Mesenteric fat pad (tissue), 1 donor: ENCODE data around the gene CAPN2. TPM values are rescaled to one million over a fixed set of nuclear protein-coding genes. Genes with fewer than 3 reads are reported as not detected.

Experiments
- DNase-seq: peaks from one replicate; pipeline ENCODE4 v3.0.0-alpha.2; 2020; ENCODE audit warnings: low spot score
- total RNA-seq: library from RNA; stranded (reverse); fragmentation: NEBNext Ultra II Directional; extraction: Animal tissue kit (Norgen Biotek cat#: 25700); gene quantifications from one replicate; pipeline ENCODE4 v1.2.1, GENCODE V29; 2021
- donor health status: DM: yes; HTN: yes; CAD: no.

Gene CAPN2
- total RNA-seq, 1 donor from 2014 or later: 190 TPM

DNA sequence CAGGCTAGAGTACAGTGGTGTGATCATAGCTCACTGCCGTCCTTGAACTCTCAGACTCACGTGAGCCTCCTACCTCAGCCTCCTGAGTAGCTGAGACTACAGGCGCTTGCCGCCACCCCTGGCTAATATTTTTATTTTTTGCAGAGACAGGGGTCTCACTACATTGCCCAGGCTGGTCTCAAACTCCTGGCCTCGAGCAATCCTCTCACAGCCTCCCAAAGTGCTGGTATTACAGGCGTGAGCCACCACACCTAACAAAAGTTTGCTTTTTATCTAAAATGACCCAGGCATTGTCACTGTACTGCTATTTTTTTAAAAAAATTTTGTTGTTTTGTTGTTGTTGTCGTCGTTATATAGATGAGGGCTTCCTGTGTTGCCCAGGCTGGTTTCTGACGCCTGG lies 46.4 kb downstream of the CAPN2 start:
- DNase-seq: no peak

DNA sequence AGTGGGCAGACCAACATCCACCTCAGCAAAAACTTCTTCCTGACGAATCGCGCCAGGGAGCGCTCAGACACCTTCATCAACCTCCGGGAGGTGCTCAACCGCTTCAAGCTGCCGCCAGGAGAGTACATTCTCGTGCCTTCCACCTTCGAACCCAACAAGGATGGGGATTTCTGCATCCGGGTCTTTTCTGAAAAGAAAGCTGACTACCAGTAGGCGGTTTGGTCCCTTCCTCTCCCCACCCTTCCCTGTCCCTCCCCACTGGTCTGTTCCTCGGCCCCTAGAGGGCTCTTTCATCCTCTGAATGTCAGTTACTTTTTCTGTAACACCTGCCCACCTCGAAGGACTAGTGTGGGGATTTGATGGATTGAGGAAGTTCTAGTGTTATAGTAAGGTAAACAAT lies 46.9 kb downstream of the CAPN2 start:
- DNase-seq: no peak

DNA sequence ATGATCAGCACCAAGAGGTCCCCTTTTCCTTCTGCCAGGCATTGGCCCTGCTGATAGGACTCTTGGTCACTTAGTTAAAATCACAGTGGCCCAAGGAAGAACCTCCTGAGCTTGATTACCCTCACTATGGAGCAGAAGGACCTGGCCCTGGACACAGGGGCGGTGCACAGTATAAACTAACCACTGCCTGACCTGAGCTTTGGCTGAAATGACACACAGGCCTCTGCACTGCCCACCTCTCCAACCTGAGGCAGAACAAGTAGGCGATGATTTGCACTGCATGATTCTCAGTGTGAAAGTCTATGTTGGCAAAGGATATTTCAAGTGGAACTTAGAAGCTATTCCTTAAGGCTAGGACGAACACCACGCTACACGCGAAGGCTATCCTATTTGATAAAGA lies 48.5 kb downstream of the CAPN2 start:
- DNase-seq: no peak

DNA sequence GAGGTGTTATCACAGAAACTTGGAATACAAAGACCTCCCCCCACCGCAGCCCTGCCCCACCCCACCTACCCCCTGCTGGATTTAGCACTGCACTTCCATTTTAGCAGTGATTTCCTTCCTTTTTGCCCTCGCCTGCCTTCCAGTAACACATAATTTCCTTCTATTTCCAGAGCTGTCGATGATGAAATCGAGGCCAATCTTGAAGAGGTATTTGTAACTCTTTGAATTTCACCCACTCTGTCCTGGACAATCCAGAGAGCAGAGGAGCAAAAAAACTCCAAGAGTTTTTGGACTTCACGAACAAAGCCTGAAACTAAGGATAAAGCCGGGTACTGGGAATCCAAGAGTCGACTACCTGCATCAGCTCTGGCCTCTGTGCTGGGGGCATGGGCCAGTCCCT lies 49.1 kb downstream of the CAPN2 start:
- DNase-seq: no peak

DNA sequence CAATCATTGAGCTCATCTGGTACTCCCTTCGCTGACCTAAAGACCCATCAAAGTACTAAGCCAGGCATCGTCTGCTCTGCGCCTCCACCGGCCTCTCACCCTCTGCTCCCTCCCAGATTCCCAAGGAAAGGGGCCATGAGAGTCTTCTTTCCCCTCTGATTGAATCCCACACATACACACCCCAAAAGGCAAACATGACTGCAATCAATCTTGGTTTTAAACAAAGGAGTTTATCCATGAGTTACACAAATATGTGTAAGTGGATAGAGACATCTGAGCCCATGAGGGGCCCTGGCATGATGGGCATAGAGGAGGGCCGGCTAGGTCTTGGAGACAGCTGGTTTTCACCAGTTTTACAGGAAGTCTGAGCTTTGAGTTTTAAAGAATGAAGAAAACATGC lies 50.9 kb downstream of the CAPN2 start:
- DNase-seq: no peak

DNA sequence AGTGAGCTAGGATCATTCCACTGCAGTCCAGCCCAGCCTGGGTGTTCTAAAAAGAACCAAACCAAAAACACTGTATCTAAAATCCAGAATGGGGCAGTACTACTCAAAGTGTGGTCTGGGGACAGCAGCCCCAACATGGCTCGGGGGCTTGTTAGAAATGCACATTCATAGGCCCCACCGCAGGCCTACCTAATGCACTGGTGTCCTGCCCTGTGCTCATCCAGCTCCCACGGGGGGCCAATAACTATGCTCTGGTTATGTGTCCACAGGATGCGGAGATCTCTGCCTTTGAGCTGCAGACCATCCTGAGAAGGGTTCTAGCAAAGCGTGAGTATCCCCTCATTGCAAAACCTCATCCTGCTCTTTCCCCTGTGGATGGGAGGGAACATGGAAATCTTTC lies 51.5 kb downstream of the CAPN2 start:
- DNase-seq: no peak

DNA sequence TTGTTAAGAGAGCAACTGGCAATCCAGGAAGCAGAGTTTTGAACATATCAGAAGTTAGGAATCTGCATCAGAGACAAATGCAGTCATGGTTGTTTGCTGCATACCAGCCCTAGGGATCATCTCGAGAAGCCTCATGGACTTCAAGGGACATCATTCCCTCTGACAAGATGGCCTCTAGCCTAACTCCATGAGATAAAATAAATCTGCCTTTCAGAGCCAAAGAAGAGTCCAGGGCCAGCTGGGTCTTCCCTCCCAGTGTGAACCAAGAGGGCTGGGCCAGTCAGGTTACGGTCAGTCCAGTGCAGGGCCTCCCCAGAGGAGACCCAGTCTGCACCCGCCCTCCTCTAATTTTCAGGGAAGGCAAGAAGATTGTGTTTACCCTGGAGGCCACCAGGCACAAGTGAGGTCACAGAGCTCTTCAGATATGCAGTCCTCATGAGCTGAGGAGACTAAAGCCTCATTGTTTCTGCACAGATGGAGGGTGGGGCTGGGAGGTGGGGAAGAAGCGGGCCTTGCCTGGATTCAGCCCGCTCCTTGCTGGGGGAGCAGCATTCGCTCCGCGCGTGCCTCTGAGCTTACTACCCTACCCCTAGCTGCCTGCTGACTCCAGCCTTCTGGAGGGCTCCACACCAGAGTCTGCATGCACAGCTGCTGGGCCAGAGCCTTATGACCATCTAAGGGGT lies 52.8 kb downstream of the CAPN2 start:
- peak; percentile 79 for DNase-seq

DNA sequence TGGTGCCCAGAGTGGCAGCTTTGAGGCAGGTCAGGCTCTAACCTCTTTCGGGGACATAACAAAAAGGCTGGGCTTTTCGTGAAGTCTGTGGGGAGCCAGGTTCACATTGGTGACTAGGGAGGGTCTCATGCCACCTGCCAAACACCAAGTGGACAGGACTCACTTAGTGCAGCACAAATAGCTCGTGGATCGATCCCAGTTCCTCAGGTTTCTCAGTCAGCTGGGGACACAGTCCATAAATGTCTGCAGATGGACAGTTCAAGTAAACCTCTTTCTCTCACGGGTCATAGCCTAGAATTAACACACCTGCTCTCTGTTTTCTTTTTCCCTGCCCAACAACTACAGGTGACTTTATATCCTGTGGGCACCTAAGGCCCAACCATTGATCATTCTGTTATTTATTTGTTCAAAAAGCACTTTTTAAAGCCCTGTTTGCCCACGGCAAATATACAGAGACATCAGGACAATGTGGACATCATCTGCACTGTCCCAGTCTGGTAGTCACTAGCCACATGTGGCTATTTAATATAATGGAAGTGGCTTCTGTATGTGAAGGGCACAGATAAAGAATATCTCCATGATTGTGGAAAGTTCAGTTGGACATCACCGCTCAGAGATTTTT lies 53.5 kb downstream of the CAPN2 start:
- DNase-seq: no peak

DNA sequence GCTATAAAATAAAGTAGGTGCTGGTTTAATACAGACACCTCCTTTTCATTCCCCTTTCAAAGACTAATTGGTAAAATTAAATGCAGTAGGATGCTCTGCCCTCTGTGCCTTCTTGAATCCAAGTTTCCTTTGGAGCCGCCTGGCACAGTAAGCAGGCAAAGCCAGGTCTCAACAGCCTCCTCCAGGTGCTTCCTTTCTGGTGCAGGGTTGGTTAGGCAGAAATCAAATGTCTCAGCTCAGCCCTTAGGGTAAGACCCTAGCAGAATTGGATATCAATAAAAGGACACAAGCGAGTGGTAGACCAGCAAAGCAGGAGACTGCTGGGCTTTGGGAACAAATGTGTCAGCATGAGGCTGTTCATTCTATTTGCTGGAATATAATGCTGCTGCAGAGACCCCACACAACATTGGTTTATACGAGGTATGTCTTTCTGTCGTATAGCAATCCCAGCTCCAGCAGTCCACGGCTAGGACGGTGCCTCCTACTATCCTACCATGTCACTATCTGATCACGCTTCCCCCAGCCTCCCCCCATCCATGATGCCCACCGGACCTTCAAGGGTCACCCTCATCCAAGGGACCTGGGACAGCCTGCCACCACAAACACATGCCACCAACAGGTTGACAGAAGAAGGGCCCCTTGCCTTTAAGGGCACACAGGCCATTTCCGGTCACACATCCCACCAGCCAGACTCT lies 58.4 kb downstream of the CAPN2 start:
- DNase-seq: no peak

DNA sequence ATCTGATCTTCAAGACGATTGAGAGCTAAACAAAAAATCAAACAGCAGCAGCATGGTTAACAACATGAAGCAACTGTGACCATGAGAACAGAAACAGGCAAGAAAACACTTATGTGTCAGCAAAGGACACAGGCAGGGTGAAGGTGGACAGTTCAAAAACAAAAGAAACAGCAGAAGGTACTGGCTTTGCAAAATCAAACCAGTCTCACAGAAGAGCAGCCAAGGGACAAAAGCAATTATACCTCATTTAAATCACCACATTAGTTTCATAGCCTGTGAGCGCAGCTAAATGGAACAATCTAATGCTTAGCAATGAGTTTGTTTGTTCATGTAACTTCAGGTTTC lies 59.1 kb downstream of the CAPN2 start:
- DNase-seq: no peak

DNA sequence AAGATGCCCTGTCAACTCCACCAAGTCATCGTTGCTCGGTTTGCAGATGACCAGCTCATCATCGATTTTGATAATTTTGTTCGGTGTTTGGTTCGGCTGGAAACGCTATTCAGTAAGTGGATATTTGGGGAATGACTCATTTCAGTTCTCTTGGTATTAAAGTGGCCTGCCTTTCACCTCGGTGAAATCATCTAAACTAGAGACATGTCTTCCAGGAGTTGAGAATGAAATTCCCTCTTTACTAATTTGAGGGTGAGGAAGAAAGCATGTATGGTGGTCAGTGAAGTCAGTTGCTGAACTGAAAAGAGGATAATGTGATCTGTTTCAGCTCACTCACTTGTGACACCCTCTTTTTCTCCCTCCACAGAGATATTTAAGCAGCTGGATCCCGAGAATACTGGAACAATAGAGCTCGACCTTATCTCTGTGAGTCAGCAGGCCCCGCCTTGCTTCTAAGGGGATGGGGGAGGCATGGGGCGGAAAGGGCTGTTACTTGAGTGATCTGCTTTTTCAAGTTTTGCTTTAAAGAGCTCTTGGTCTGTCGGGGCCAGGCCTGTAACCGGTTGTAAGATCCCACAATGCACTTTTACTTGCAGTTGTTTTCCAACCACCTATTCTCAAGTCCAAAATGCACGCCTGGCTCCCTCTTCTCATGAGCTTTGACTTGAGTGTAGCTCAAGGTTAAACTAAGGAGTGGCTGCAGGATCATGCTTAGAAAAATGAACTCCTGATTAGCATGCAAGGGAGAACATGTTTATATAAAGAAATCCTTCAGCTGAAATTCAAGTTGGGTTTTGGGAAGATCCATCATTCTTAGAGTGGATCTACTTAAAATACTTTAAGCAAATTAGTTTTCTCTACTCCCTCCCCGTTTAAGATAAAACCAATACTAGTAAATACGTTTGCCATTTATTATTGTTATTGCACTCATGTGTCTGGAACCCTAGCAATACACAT lies 59.8 kb downstream of the CAPN2 start:
- no peak for DNase-seq

DNA sequence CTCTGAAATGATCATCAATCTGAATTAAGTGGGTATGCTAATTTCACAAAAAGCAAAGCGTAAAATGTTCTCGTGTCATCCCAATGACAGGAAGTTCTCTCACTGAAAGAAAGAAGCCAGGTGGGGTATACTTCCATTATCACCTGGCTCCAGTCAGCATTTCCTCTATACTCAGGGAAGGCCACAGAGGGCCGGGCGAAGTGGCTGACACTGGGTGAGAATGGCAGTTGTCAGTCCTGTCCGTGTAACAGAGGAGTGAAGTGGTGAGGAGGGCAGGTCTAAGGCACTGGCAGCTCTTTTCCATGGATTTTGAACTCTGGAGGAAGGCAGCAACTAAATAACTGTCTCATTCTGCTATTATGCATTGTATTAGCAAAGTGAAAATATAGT lies 60.4 kb downstream of the CAPN2 start:
- DNase-seq: no peak

DNA sequence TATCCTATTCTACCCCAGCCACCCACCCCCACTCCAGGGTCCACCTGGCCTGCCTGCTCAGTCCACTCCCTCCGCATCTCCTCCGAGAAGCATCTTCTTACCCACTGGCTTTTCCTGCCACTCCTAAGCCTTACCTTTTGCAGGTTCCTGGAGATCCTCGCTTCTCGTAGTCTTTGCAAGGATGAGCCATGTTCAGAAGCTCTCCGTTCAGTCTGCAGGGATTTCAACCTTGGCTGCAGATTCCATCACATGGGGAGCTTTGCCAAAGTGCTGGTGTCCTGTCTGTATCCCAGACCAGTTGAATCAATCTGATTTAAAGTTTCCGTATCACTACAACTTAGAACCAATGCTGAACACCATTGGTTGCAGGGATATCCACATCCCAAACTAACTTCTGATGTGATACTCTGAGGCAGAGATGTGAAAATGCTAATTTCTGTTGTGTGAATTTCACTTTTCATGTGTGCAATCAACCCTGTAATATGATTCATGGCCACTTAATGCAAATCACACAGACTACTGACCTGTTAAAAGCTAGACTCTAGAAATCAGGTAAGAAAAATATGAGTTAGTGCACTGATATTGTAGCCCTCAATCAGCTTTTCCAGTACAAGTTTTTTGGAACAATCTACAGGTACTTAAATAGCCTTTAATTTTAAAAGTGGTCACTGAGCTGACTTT lies 61.9 kb downstream of the CAPN2 start:
- DNase-seq: no peak

DNA sequence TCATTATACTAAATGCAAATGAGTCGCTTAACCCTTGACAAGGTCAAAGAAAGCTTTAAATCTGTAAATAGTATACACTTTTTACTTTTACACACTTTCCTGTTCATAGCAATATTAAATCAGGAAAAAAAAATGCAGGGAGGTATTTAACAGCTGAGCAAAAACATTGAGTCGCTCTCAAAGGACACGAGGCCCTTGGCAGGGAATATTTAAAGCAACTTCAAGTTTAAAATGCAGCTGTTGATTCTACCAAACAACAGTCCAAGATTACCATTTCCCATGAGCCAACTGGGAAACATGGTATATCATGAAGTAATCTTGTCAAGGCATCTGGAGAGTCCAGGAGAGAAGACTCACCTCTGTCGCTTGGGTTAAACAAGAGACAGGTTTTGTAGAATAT lies 62.7 kb downstream of the CAPN2 start:
- DNase-seq: no peak

DNA sequence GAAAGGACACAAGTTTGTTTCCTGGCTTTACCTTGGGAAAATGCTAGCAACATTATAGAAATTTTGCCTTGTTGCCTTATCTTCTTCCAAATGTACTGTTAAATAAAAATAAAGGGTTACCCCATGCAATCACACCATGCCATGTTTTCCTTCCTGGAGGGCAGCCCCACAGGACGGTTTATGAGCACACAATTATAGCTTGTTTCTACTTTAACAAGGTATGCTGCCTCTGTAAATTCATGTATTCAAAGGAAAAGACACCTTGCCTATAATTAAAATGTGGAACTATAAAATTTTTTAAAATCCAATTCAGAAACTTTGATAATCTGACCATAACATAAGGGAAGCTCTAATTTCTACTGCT lies 63.4 kb downstream of the CAPN2 start:
- no peak for DNase-seq

DNA sequence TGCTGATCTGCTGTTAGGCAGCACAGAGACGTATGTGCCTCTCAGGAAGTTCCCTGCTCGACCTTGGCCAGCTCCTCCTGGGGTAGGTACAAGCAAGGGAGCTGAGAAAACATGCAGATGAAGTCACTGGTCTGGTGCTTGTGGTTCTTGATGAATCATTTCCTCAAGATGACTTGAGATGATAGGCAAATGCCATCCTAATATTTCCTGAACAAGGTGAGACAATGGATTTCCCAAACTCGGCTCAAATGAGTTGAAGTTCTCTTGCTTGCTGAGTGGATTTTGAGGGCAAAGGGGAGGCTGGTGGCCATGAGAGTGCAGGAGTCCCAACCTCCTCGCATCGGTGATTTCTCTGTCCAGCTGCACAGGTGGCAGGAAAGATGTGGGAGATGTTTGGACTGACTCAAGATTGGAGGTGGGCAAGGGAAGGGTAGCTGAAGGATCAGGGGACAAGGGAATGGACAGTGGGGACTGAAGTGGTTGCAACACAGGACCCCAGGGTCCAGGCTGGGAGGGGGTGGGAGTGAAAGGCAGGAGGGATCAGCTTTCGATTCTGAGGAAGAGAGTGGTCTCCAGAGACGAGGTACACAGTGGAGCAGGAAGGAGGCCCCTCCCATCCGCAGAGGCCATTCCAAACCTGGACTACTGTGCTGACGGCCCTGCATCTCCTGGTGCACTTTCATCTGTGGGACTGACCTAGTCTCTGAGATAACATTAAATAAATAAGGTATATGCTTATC lies 63.9 kb downstream of the CAPN2 start:
- DNase-seq: no peak

DNA sequence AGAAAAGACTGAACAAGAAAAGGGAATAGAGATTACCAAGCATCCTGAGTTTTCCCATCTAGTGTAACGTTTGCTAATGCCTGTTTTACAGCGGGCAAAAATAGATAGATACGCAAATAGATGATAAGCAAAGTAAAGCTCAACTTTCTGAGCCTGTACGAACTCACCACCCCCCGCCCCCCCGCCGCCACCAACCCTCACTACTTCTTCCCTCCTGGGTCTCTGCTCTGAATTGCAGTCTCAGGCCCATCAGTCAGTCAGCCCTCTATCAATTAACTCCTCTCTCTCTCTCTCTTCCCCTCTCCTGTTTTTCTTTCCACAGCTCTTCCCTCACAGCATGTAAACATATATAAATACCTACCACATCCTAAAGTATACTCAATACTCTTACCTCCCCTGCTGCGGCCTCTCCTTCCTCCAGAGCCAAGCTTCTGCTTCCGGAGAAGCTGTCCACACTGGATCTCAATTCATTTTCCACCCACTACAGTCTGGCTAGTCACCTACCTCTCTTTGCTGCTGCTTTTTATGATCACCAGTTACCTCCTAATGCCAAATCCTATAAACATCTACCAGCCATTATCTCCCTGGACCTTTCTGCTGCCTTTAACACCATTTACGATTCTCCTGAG lies 64.6 kb downstream of the CAPN2 start:
- DNase-seq: no peak

DNA sequence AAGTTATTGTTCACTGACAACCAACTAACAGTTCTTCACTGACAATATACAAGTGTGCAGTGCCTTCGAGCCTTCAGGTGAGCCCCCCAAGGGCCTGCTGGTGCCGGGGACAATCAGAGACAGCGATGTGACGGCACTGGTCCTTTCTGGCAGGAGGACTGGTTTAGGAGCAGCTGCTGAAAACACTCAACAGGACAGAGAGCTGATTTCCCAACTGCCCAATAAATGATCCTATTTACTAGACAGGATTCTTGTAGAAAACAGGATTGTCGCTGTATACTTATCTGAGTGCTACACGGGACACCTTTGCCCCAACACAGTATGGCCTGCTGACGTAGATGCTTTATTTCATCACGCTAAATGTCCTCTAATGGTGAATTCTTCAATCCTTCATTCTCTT lies 68.0 kb downstream of the CAPN2 start:
- no peak for DNase-seq

DNA sequence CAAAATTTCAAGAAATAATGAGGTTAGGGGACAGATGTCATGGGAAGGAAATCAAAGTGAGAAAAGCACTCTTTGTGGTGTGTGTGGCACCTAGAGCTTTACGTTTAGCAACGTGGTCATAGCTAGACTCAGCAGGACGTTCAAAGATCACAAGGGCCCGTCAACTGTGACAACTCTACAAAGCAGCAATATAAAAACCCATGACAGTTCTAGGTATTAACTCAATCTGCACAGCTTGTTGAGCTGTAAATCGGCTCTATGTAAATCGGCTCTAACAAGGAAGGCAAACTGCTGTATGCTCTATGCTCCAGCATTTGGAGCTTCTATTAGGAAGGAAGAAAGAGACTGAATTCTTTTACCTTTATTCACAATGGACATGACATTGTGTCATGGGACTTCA lies 68.6 kb downstream of the CAPN2 start:
- no peak for DNase-seq

DNA sequence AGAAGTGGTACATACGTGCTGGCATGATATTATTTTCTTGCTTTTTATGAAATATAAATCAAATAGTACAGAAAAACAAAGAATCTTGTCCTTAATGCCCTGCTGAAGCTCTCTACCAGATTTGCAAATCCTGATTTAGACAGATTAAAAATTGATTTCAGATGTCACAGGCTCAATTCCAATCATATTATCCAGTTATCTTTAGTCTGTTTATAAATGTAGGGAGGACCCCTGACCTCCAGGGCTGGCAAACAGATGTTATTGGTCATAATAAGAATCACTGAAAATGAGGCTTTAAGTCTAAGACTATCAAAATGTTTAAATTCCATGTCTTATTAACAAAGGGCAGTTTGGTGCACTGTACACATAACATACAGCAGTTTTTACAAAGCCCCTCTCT lies 71.3 kb downstream of the CAPN2 start:
- DNase-seq: no peak
